Keratinocyte (primary cell): Measurements from ENCODE around the gene ANO2. TPM values are rescaled to one million over a fixed set of nuclear protein-coding genes. Genes with fewer than 3 reads are reported as not detected.

Experiments used
- DNase-seq: peaks from one replicate; pipeline ENCODE4 v3.0.0-alpha.2; 2011; ENCODE audit warnings: low read depth, missing footprints, low spot score
- FAIRE-seq: peaks from 2 replicates; lab custom pipeline; 2011; peaks lifted over from hg19 to GRCh38; lab: Jason Lieb, UNC
- H2AFZ ChIP-seq: 2 replicates; pipeline ENCODE4 v1.6.0; 2012; ENCODE audit warnings: low read length, control low read depth, inconsistent platforms; ENCODE audit not compliant: control insufficient read depth
- H3K27ac ChIP-seq: 2 replicates; pipeline ENCODE4 v1.5.1; 2011; ENCODE audit warnings: low read length; ENCODE audit not compliant: control insufficient read depth, insufficient read depth
- H3K27me3 ChIP-seq: 3 replicates; pipeline ENCODE4 v1.6.0; 2011; ENCODE audit warnings: low read length; ENCODE audit not compliant: control insufficient read depth, insufficient read depth; ENCODE audit errors: extremely low read depth
- H3K36me3 ChIP-seq, 2 experiments: 2 replicates in 1 of 2; 3 replicates in 1 of 2; pipeline ENCODE4 v1.5.1; 2011; ENCODE audit warnings: low read length in 2 of 2, mild to moderate bottlenecking in 1 of 2; ENCODE audit not compliant: control insufficient read depth in 2 of 2, insufficient read depth in 2 of 2; ENCODE audit errors: extremely low read depth in 1 of 2
- H3K4me1 ChIP-seq: 3 replicates; pipeline ENCODE4 v1.5.1; 2011; ENCODE audit warnings: low read length; ENCODE audit not compliant: control insufficient read depth, insufficient read depth; ENCODE audit errors: extremely low read depth
- H3K4me2 ChIP-seq: 3 replicates; pipeline ENCODE4 v1.6.0; 2011; ENCODE audit warnings: low read depth, low read length; ENCODE audit not compliant: control insufficient read depth, insufficient read depth; ENCODE audit errors: extremely low read depth
- H3K4me3 ChIP-seq, 3 experiments: fragments of 200-600 bp in 1 of 3; sonication (generic) in 1 of 3; 2 replicates in 2 of 3; 3 replicates in 1 of 3; pipeline ENCODE4 v1.5.1; 2011 to 2016; ENCODE audit warnings: low read length in 3 of 3, mild to moderate bottlenecking in 3 of 3, control low read depth in 2 of 3, inconsistent platforms in 1 of 3, low read depth in 1 of 3, mixed read lengths in 1 of 3, mixed run types in 1 of 3, moderate library complexity in 1 of 3; ENCODE audit not compliant: control insufficient read depth in 2 of 3, insufficient read depth in 2 of 3; ENCODE audit errors: extremely low read depth in 1 of 3
- H3K79me2 ChIP-seq: 2 replicates; pipeline ENCODE4 v1.6.0; 2012; ENCODE audit warnings: low read length; ENCODE audit not compliant: control insufficient read depth, insufficient read depth
- H3K9ac ChIP-seq: 3 replicates; pipeline ENCODE4 v1.6.0; 2011; ENCODE audit warnings: low read length; ENCODE audit not compliant: control insufficient read depth, insufficient read depth; ENCODE audit errors: extremely low read depth
- H3K9me1 ChIP-seq: 3 replicates; pipeline ENCODE4 v1.6.0; 2011; ENCODE audit warnings: low read length; ENCODE audit not compliant: control insufficient read depth, insufficient read depth; ENCODE audit errors: extremely low read depth
- H3K9me3 ChIP-seq: 2 replicates; pipeline ENCODE4 v1.5.1; 2012; ENCODE audit warnings: low read depth, low read length; ENCODE audit not compliant: control insufficient read depth
- H4K20me1 ChIP-seq: 3 replicates; pipeline ENCODE4 v1.6.0; 2011; ENCODE audit warnings: low read length; ENCODE audit not compliant: control insufficient read depth, insufficient read depth; ENCODE audit errors: extremely low read depth
- CTCF ChIP-seq, 3 experiments: IDR thresholded peaks in 1 of 3; conservative IDR thresholded peaks in 1 of 3; optimal IDR thresholded peaks in 1 of 3; 2 replicates in 2 of 3; 3 replicates in 1 of 3; pipeline versions ENCODE3 to v1.5.1; 2011; ENCODE audit warnings: low read length in 3 of 3, mild to moderate bottlenecking in 3 of 3, moderate library complexity in 2 of 3, control low read depth in 1 of 3, inconsistent platforms in 1 of 3; ENCODE audit not compliant: insufficient read depth in 2 of 3; ENCODE audit errors: extremely low read depth in 1 of 3
- EZH2 ChIP-seq: IDR thresholded peaks from one replicate; pipeline ENCODE4 v1.6.1; 2012; ENCODE audit warnings: inconsistent platforms, mild to moderate bottlenecking, low read length, moderate library complexity
- dilution Hi-C: fragments of 300-500 bp; cut with MboI; formaldehyde crosslinking; loops from one replicate; pipeline ENCODE4 v1.7.0; 2020; ENCODE audit warnings: low sequenced_read_pairs; ENCODE audit not compliant: extremely low pct_ligation_motif_present
- polyA plus RNA-seq, 5 experiments: library from polyadenylated mRNA; depleted of rRNA in 3 of 5; stranded (reverse) in 3 of 5; stranded (forward) in 1 of 5; unstranded in 1 of 5; fragments of >200 nt; gene quantifications; 1 replicate in 1 of 5; 2 replicates in 3 of 5; 3 replicates in 1 of 5; pipeline versions ENCODE4 v1.2.1 to v1.2.3, GENCODE V29; 2011 to 2012; ENCODE audit warnings: missing spikeins in 2 of 5, low read depth in 1 of 5, low replicate concordance in 1 of 5

Gene ANO2
- polyA plus RNA-seq, 1 donor (not counting 4 experiments of a cell fraction or from before 2014, with no cell fraction given): 0.14 TPM

DNA sequence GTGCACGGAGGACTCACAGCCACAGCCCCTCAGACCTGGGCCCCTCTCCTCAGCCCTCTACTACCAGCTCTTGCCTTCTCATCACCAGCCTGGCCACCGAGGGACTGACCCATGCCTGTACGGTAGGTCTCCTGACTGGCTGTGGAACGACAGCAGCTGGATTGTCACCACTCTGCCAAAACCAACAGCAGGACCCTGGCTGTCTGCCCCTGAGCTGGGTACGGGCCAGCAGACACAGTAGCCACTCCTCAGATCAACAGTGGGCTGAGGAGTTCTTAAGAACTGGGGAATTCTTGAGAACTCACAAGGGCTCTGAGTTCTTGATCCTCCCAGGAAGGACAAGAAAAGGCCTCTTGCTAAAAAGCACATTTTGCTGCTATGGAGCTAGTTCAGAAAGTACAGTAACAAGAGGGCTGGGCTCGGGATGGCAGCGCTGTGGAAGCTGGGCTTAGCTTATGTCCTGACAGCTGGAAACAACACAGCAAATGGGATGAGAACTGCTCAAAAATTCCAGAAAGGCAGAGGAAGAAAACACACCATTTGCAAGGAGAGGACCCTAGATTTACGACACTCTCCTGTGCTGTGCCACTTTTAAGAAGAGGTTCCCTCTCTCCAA lies 176.4 kb downstream of the ANO2 start:
- dilution Hi-C loops: no loop called here
- no peaks in the 10 kb centered on the region for H3K79me2 ChIP-seq
- no peaks in the 10 kb centered on the region for H3K4me1 ChIP-seq
- no peak overlapping the region for H3K9ac ChIP-seq
- H3K9me3 ChIP-seq: no peaks in the 10 kb centered on the region
- TF ChIP-seq CTCF (optimal IDR thresholded peaks at IDR 0.05 in 1 of 3, IDR thresholded peaks at IDR 0.05 in 1 of 3, conservative IDR thresholded peaks at IDR 0.05 in 1 of 3; ENCODE audit: extremely low read depth in 1 of 3, insufficient read depth in 2 of 3, low read length in 3 of 3): no peak
- TF ChIP-seq EZH2: no peak
- H2AFZ ChIP-seq: no peak overlapping the region
- no peak for DNase-seq
- H3K27ac ChIP-seq: no peak overlapping the region
- H3K4me2 ChIP-seq: no peak overlapping the region
- no peaks in the 10 kb centered on the region for H3K27me3 ChIP-seq
- no peak overlapping the region for H3K4me3 ChIP-seq
- no peak for FAIRE-seq
- no peaks in the 10 kb centered on the region for H3K36me3 ChIP-seq
- H4K20me1 ChIP-seq: no peaks in the 10 kb centered on the region
- H3K9me1 ChIP-seq: no peaks in the 10 kb centered on the region

GRCh38 chr12:5768171-5768570 lies 176.9 kb downstream of the ANO2 start:
- no peak overlapping the region for H3K27ac ChIP-seq
- H3K9me3 ChIP-seq: no peaks in the 10 kb centered on the region
- H3K4me2 ChIP-seq: no peak overlapping the region
- no peak overlapping the region for H3K4me3 ChIP-seq
- H3K9me1 ChIP-seq: no peaks in the 10 kb centered on the region
- dilution Hi-C loops: no loop called here
- DNase-seq: no peak
- H4K20me1 ChIP-seq: no peaks in the 10 kb centered on the region
- FAIRE-seq: no peak
- TF ChIP-seq CTCF (optimal IDR thresholded peaks at IDR 0.05 in 1 of 3, IDR thresholded peaks at IDR 0.05 in 1 of 3, conservative IDR thresholded peaks at IDR 0.05 in 1 of 3; ENCODE audit: extremely low read depth in 1 of 3, insufficient read depth in 2 of 3, low read length in 3 of 3): no peak
- TF ChIP-seq EZH2: no peak
- H3K79me2 ChIP-seq: no peaks in the 10 kb centered on the region
- no peaks in the 10 kb centered on the region for H3K4me1 ChIP-seq
- no peak overlapping the region for H3K9ac ChIP-seq
- no peaks in the 10 kb centered on the region for H3K36me3 ChIP-seq
- H3K27me3 ChIP-seq: no peaks in the 10 kb centered on the region
- no peak overlapping the region for H2AFZ ChIP-seq
